ENCODE measurements around the gene PRPF6. TPM values are rescaled to one million over a fixed set of nuclear protein-coding genes. Genes with fewer than 3 reads are reported as not detected.
A peak's percentile ranks its signal among the peaks of the same experiment; 100 is the strongest.

The PRPF6 gene
- total RNA-seq = 116 TPM

DNA sequence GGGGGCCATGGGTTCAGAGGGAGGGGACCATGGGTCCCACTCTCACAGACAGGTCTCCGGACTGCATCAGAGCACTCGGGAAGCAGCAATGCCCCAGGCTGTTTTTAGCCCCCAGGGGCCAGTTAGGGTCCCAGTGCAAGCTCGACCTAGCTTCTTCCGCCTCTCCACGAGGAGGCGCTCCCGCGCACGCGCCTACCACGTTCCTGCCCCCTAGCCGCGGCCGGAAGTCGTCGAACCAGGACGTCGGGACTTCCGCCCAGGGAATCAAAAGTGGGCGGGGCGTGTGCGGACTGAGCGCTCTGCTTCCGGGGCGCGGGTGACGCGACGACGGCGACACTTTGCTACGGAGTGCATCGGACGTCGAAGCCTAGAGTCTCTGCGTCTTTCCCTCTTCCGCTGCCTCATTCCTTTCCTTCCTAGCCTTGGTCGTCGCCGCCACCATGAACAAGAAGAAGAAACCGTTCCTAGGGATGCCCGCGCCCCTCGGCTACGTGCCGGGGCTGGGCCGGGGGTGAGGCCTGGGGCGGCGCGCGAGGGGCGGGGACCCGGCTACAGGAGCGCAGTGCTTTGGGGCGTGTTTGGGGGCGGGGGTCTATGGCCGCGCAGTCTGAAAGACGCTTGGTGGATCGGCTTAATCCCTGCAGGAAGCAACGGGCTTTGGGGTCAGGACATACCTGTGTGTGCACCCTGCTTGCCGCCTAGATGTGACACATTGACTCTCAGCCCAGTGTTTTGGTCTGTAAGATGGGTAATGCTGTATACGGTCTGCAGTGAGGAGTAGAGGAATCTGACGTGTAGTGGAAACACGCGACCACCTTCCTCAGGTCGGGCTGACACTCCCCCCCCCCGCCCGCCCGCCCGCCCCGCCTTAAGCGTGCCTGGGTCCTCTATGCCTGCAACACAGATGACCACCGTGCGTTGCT lies at the start of gene PRPF6:
Gene PRPF6, plus strand, starts transcription at position 327 of the 923 bp plus-strand sequence. Its CDS starts 114 bp downstream, at position 441.
- DNase-seq (ENCODE audit: low read depth in 2 of 3, low spot score in 2 of 3) = peak; percentile 88 to 98 (median 96)

- no peak for DNase-seq (ENCODE audit: low read depth in 2 of 3, low spot score in 2 of 3)
Measured at GRCh38 chr20:63931735-63932134, 49.2 kb upstream of the PRPF6 start.

GRCh38 chr20:63932606-63933160 lies 48.2 kb upstream of the PRPF6 start:
- no peak for DNase-seq (ENCODE audit: low read depth in 2 of 3, low spot score in 2 of 3)

- DNase-seq (ENCODE audit: low read depth in 2 of 3, low spot score in 2 of 3) = no peak
Measured at GRCh38 chr20:63933646-63934045, 47.3 kb upstream of the PRPF6 start.

GRCh38 chr20:63934271-63935068 lies 46.5 kb upstream of the PRPF6 start:
- DNase-seq (ENCODE audit: low read depth in 2 of 3, low spot score in 2 of 3) = peak in 1 of 3 donors; percentile 12

DNA sequence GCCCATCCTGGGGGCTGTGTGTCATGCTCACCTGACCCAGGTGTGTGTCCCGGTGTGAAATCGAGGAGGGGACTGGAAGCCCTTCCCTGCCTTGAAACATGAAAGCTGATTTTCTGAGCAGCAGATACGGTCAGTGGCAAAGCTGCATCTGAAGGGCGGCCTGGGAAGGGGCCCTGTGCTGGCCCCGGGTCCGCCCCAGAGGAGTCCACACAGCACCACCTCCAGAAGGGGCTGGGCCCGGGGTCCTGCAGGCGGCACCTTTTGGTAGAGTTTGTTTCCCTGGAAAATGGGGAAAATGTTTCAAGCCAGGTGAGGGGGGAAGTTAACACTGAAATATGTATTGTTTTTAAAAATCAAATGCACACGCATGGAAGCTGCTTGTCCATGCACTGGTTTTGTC lies 45.5 kb upstream of the PRPF6 start:
- no peak for DNase-seq (ENCODE audit: low read depth in 2 of 3, low spot score in 2 of 3)

DNA sequence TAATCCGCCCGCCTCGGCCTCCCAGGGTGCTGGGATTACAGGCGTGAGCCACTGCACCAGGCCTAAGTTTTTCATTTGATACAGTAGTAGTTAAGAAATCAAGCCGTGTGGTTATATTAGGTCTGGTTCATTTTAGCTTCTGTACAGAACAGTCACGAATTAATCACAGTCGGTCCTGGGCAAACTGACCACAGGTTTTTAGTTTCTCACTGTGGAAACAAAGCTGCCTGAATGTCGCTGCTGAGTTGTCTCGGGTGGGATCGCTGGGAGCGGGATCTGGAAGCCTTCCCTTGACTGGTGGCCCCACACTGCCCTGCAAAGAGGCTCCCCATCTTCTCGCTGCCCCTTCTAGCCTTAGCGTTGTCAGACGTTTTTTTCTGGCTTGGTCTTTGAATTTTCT lies 43.3 kb upstream of the PRPF6 start:
- DNase-seq (ENCODE audit: low read depth in 2 of 3, low spot score in 2 of 3) = no peak

- DNase-seq (ENCODE audit: low read depth in 2 of 3, low spot score in 2 of 3) = no peak
Measured at GRCh38 chr20:63939061-63939935, 41.6 kb upstream of the PRPF6 start.

DNA sequence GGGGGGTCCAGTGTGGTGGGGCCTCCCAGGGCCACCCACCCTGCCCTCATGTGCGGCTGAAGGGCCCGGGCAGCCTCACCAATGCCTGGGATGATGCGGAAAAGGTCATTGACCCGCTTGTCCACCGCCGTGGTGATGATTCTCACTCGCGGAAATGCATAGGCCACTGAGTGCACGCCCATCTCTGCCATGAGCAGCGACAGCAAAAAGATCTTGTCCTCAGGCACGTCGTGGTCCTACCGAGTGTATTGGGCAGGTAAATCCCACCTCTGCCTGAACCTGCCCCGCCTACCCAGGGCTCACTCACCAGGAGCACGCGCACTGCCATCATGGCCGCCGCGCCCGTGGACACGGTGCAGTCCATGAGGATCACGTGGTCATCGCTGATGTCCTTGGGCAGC lies 40.9 kb upstream of the PRPF6 start:
- DNase-seq (ENCODE audit: low read depth in 2 of 3, low spot score in 2 of 3) = no peak

DNA sequence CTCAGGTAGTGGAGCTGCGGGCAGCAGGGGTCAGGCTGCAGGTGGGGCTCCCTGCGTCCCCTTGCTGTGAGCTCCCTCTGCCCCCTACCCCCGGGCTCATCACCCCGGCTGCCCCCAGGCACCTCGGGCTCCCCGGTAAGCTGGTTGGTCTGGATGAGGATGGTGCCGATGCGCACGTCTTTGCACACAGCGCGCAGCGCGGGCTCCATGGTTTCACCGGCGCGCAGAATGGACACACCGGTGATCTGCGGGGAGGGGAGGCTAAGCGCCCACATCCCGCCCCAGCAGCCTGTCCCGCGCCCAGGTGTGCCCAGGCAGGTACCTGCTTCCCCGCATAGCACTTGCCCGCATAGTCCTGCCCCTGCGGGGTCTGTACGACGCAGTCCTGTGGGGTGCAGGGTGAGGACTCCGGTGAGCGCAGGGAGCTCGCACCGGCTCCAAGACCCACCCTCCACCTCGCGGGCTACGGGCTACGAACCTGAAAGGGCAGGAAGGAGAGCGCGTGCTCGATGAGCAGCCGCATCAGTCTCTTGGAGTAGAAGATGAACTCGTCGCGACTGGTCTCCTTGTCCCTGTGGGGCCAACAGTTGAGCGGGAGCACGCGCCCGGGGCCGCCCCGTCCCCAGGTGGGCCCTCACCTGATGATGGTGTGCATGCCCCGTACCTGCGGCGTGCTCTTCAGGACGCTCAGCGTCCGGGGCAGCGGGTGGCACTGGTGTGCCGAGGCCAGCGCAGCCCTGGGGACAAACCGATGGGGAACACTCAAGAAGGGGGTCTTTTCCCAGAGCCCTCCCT lies 40.3 kb upstream of the PRPF6 start:
- no peak for DNase-seq (ENCODE audit: low read depth in 2 of 3, low spot score in 2 of 3)

GRCh38 chr20:63941282-63942081 lies 39.5 kb upstream of the PRPF6 start:
- DNase-seq (ENCODE audit: low read depth in 2 of 3, low spot score in 2 of 3) = peak; percentile 52 to 83 (median 71)

- peak; percentile 32 to 64 (median 44) for DNase-seq (ENCODE audit: low read depth in 2 of 3, low spot score in 2 of 3)
Measured at GRCh38 chr20:63942250-63942951, 38.5 kb upstream of the PRPF6 start.

GRCh38 chr20:63942969-63943807 lies 37.7 kb upstream of the PRPF6 start:
- DNase-seq (ENCODE audit: low read depth in 2 of 3, low spot score in 2 of 3) = no peak

- DNase-seq (ENCODE audit: low read depth in 2 of 3, low spot score in 2 of 3) = no peak
Measured at GRCh38 chr20:63943808-63944077, 37.2 kb upstream of the PRPF6 start.

GRCh38 chr20:63944078-63944941 lies 36.6 kb upstream of the PRPF6 start:
- no peak for DNase-seq (ENCODE audit: low read depth in 2 of 3, low spot score in 2 of 3)

DNA sequence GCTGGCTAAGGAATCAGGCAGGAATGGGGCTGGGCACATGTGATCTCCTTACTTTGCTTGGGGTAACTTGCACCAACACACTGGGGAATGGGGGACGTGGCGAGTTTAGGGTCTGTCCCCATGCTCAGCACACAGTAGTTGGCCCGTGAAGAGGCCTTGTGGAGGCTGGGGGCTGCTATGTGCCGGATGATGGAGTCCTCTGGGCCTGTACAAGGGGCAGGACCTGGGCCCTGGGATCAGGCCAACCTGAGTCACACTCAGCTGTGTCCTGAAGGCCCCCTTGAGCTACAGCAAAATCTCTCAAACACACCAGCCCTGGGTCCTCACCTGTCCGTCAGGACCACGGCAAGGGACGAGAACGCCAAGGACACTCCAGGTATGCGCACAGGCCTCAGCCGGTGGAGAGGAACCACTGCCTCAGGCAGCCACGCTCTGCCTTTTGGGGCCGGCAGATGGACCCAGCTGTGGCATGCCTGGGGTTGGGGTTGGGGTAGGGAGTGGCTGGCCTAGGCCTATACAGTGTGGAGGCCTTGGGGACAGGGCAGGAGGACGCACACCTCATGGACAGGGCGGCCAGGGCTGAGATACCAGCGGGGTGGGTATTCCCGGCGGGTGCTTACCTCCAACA lies 35.8 kb upstream of the PRPF6 start:
- no peak for DNase-seq (ENCODE audit: low read depth in 2 of 3, low spot score in 2 of 3)
